ENCODE results near the gene CYB561D1. TPM values are rescaled to one million over a fixed set of nuclear protein-coding genes. Genes with fewer than 3 reads are reported as not detected.

Gene CYB561D1
- total RNA-seq, 1 donor from 2014 or later: 6.7 TPM

- DNase-seq (ENCODE audit: extremely low read depth, low read depth, low spot score): peak; percentile 80
These were observed 52.6 kb downstream of the CYB561D1 start for GRCh38 chr1:109546311-109547109.

GRCh38 chr1:109547463-109548320 lies 53.8 kb downstream of the CYB561D1 start:
- DNase-seq (ENCODE audit: extremely low read depth, low read depth, low spot score): no peak

GRCh38 chr1:109548321-109549267 lies 54.7 kb downstream of the CYB561D1 start, which contains the start of gene GNAI3:
Gene GNAI3 (plus strand): TSS chr1:109548615. CDS start chr1:109548721, 106 bp downstream.
- peak; percentile 60 for DNase-seq (ENCODE audit: extremely low read depth, low read depth, low spot score)

Other genes with a start within 250 kb of the CYB561D1 start
- gene CELSR2, start 244.6 kb upstream of the CYB561D1 start, total RNA-seq: 4.3 and 5.1 TPM in 2 replicates
- gene PSRC1, start 210.9 kb upstream of the CYB561D1 start, total RNA-seq: 6.9 and 10.5 TPM in 2 replicates
- gene MYBPHL, start 187.1 kb upstream of the CYB561D1 start, total RNA-seq: not detected in 2 replicates
- 31.4 and 55.9 TPM in 2 replicates for gene SORT1, start 96.2 kb upstream of the CYB561D1 start, total RNA-seq
- gene PSMA5, start 67.6 kb upstream of the CYB561D1 start, total RNA-seq: 58.8 TPM in 2 replicates
- gene SYPL2, start 27.5 kb upstream of the CYB561D1 start, total RNA-seq: not detected in 2 replicates
- gene ATXN7L2, start 10.2 kb upstream of the CYB561D1 start, total RNA-seq: 2.3 and 4.3 TPM in 2 replicates
- gene AMIGO1, start 15.6 kb downstream of the CYB561D1 start, total RNA-seq: 0.64 and 0.68 TPM in 2 replicates
- gene GPR61, start 45.8 kb downstream of the CYB561D1 start, total RNA-seq: not detected in 2 replicates
- 10.7 and 11.4 TPM in 2 replicates for gene GNAI3, start 54.5 kb downstream of the CYB561D1 start, total RNA-seq
- gene GNAT2, start 125.5 kb downstream of the CYB561D1 start, total RNA-seq: not detected in 2 replicates
- gene AMPD2, start 125.7 kb downstream of the CYB561D1 start, total RNA-seq: 64.3 and 68.0 TPM in 2 replicates
- 2.0 and 3.3 TPM in 2 replicates for gene GSTM4, start 162.0 kb downstream of the CYB561D1 start, total RNA-seq
- 1.9 and 6.2 TPM in 2 replicates for gene GSTM2, start 174.0 kb downstream of the CYB561D1 start, total RNA-seq
- 9.3 TPM in 1 of 2 replicates, not detected in the other for gene GSTM1, start 193.7 kb downstream of the CYB561D1 start, total RNA-seq
- not detected in 2 replicates for gene GSTM5, start 218.2 kb downstream of the CYB561D1 start, total RNA-seq
- gene GSTM3, start 246.9 kb downstream of the CYB561D1 start, total RNA-seq: 25.7 and 39.8 TPM in 2 replicates

Measured in glomerular endothelial cell (primary cell).